ENCODE results near the gene PRR22. TPM values are rescaled to one million over a fixed set of nuclear protein-coding genes. Genes with fewer than 3 reads are reported as not detected.

Gene PRR22
- total RNA-seq, 1 experiment from 2014 or later, result 8.1 TPM

DNA sequence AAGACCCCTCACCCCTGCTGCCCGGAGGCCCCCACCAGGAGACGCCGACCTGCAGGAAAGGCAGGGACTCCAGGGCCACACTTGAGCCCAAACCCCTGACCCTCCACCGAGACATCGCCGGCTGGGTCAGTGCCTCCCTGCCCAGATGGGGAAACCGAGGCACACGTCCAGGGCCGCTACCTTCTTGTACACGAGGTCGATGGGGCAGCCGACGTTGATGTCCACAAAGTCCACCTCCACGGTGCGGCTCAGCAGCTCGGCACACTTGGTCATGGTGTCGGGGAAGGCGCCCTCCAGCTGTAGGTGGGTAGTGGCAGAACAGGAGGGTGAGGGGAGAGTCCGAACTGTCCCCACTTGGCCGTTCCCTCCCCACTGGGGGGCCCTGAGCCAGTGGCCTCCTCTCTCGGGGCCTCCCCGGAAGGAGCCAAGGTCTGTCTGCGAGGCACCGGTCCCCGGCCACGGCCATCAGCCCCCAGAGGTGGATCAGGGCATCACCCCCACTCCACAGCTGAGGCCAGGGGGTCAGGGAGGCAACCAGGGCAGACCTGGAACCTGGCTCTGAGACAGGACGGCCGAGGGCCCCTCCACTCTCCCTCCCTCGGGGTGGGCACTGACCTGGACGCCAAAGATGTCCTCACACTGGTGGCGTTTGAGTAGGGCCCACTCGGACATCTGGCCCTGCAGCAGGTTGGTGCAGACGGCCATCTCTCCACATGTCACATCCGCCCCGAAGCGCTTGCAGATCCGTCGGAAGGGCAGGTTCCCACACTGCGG is 3.0 kb upstream of the PRR22 start:
- Histone ChIP-seq H3K27me3 (ENCODE audit: insufficient read depth, low read length) (no peaks in the 10 kb centered on the region), H3K56ac (ENCODE audit: insufficient read length, low read depth, low read length) (no peak overlapping the region), H3K79me1 (ENCODE audit: insufficient read depth, low read depth, low read length, poor library complexity, severe bottlenecking) (no peaks in the 10 kb centered on the region), H4K91ac (ENCODE audit: insufficient read length, low read depth, low read length) (no peak overlapping the region), H3K23ac (ENCODE audit: insufficient read length, low read depth, low read length) (no peak overlapping the region), H2BK12ac (ENCODE audit: insufficient read length, low read depth, low read length) (no peak overlapping the region), H4K5ac (ENCODE audit: insufficient read length, low read depth, low read length) (no peak overlapping the region), H2BK120ac (ENCODE audit: low read depth, low read length, poor library complexity, severe bottlenecking) (no peak overlapping the region), H3K4ac (ENCODE audit: low read depth, low read length) (no peak overlapping the region), H2BK5ac (ENCODE audit: insufficient read length, low read length) (no peak overlapping the region), H3K27ac (ENCODE audit: insufficient read length, low read depth, low read length) (no peak overlapping the region), H3T11ph (ENCODE audit: low read length) (no peak overlapping the region), H3K23me2 (ENCODE audit: insufficient read length, low read depth, low read length, poor library complexity, severe bottlenecking) (no peaks in the 10 kb centered on the region), H4K20me1 (ENCODE audit: control insufficient read depth, insufficient read depth, insufficient read length) (no peaks in the 10 kb centered on the region), H3K9me3 (ENCODE audit: control insufficient read depth, low read depth, low read length) (no peaks in the 10 kb centered on the region), H2AK5ac (ENCODE audit: insufficient read length, low read length) (no peak overlapping the region), H3K4me1 (ENCODE audit: insufficient read depth, low read length) (no peaks in the 10 kb centered on the region), H2BK15ac (ENCODE audit: low read depth, low read length) (no peak overlapping the region), H3K79me2 (ENCODE audit: insufficient read depth, low read length) (no peaks in the 10 kb centered on the region), H3K9ac (ENCODE audit: extremely low read depth, insufficient read length, low read length) (no peak overlapping the region), H2AFZ (ENCODE audit: low read length) (no peak overlapping the region), H3K18ac (ENCODE audit: insufficient read length, low read depth, low read length) (no peak overlapping the region), H3K4me2 (ENCODE audit: insufficient read depth, insufficient read length, low read length) (no peak overlapping the region), H2BK20ac (ENCODE audit: low read depth, low read length, poor library complexity, severe bottlenecking) (no peak overlapping the region), H4K8ac (replicated peaks; ENCODE audit: insufficient read length, low read depth, low read length) (no peak overlapping the region), H3K14ac (ENCODE audit: insufficient read depth, low read length) (no peak overlapping the region; the same call in 1 of the 2 replicates)
- no peak overlapping the region for H3K27ac Mint-ChIP-seq
- peaks cover 25 to 45% (median 43%) of the 10 kb centered on the region in 3 experiments for H3K36me3 Mint-ChIP-seq (ENCODE audit: insufficient read depth in 1 of 3, low read depth in 3 of 3)
- H3K27me3 Mint-ChIP-seq (ENCODE audit: low read depth), result no peaks in the 10 kb centered on the region
- H3K4me3 Mint-ChIP-seq, result no peak overlapping the region
- TF ChIP-seq, protein P1, sequence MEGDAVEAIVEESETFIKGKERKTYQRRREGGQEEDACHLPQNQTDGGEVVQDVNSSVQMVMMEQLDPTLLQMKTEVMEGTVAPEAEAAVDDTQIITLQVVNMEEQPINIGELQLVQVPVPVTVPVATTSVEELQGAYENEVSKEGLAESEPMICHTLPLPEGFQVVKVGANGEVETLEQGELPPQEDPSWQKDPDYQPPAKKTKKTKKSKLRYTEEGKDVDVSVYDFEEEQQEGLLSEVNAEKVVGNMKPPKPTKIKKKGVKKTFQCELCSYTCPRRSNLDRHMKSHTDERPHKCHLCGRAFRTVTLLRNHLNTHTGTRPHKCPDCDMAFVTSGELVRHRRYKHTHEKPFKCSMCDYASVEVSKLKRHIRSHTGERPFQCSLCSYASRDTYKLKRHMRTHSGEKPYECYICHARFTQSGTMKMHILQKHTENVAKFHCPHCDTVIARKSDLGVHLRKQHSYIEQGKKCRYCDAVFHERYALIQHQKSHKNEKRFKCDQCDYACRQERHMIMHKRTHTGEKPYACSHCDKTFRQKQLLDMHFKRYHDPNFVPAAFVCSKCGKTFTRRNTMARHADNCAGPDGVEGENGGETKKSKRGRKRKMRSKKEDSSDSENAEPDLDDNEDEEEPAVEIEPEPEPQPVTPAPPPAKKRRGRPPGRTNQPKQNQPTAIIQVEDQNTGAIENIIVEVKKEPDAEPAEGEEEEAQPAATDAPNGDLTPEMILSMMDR (conservative IDR thresholded peaks at IDR 0.05), result no peak
- DNase-seq, result no peak
- no peaks in the 10 kb centered on the region; a peak in 2 of 5 replicates for H3K9me3 Mint-ChIP-seq
- no CpG with 5 or more reads among the region's 39 CpGs for WGBS (ENCODE audit: extremely low coverage, insufficient read length, low lambda C conversion rate)
- peaks cover 0 to 8% of the 10 kb centered on the region in 2 experiments; a peak in 3 of 4 replicates for H3K4me1 Mint-ChIP-seq

Measured in H9 (cell line).